ENCODE results near the gene SMPD3.

The SMPD3 gene

GRCh38 chr16:68328151-68328859 lies 120.0 kb downstream of the SMPD3 start:
- peak; percentile 80 for DNase-seq

GRCh38 chr16:68324780-68325357 lies 123.4 kb downstream of the SMPD3 start:
- no peak for DNase-seq

- DNase-seq, result no peak
Observed at GRCh38 chr16:68324336-68324735, 124.0 kb downstream of the SMPD3 start.

GRCh38 chr16:68319185-68319908 lies 129.0 kb downstream of the SMPD3 start:
- DNase-seq, result no peak

- DNase-seq, result no peak
Observed at GRCh38 chr16:68313116-68313515, 135.2 kb downstream of the SMPD3 start.

- peak; percentile 91 for DNase-seq
Observed at GRCh38 chr16:68310774-68311511, 137.4 kb downstream of the SMPD3 start, which contains the start of the genes PRMT7 and SLC7A6OS. TSS of gene PRMT7 (plus strand) at chr16:68311019. CDS start at chr16:68315980, 4,961 bp downstream. TSS of gene SLC7A6OS (minus strand) at chr16:68310946. CDS start at chr16:68310926, 20 bp downstream.

- DNase-seq, result no peak
Observed at GRCh38 chr16:68310437-68310773, 137.9 kb downstream of the SMPD3 start.

GRCh38 chr16:68309799-68310198 lies 138.5 kb downstream of the SMPD3 start:
- DNase-seq, result no peak
